ENCODE measurements around the gene MORN5.

DNA sequence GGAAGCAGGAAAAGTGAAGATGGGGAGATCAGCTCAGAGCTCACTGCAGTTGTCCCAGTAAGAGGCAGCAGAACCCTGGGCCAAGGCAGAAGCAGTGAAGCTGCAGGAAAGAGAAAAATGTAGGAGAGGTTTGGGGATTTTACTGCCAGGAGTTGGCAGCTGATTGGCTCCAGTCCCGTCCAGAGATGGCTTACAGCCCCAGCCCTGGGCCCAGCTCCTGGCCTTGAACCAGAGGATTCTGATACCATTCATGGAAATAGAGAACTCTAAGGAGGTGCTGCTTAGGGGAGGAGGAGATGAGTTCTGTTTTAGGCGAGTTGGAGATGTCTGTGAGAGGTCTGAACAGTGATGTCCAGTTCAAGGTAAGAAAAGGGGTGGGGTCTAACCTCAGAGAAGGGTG is 4.6 kb downstream of the MORN5 start:
- TF ChIP-seq, protein P1, sequence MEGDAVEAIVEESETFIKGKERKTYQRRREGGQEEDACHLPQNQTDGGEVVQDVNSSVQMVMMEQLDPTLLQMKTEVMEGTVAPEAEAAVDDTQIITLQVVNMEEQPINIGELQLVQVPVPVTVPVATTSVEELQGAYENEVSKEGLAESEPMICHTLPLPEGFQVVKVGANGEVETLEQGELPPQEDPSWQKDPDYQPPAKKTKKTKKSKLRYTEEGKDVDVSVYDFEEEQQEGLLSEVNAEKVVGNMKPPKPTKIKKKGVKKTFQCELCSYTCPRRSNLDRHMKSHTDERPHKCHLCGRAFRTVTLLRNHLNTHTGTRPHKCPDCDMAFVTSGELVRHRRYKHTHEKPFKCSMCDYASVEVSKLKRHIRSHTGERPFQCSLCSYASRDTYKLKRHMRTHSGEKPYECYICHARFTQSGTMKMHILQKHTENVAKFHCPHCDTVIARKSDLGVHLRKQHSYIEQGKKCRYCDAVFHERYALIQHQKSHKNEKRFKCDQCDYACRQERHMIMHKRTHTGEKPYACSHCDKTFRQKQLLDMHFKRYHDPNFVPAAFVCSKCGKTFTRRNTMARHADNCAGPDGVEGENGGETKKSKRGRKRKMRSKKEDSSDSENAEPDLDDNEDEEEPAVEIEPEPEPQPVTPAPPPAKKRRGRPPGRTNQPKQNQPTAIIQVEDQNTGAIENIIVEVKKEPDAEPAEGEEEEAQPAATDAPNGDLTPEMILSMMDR (IDR thresholded peaks at IDR 0.05), result no peak
- TF ChIP-seq POLR2A (IDR thresholded peaks at IDR 0.05), result no peak
